ENCODE data around the gene TIAM2. TPM values are rescaled to one million over a fixed set of nuclear protein-coding genes. Genes with fewer than 3 reads are reported as not detected.

TIAM2 gene
- total RNA-seq, 1 donor from 2014 or later = 2.4 TPM

- no peak for FAIRE-seq
- Histone ChIP-seq H3K4me3 (ENCODE audit: low read depth, low read length) (no peak overlapping the region), H3K27me3 (ENCODE audit: control insufficient read depth, insufficient read depth, low read length) (no peaks in the 10 kb centered on the region), H3K36me3 (ENCODE audit: control insufficient read depth, insufficient read depth, low read length) (no peaks in the 10 kb centered on the region)
- no peak for DNase-seq (ENCODE audit: low read depth)
- TF ChIP-seq CTCF (IDR thresholded peaks at IDR 0.05; ENCODE audit: insufficient read depth, low read length, severe bottlenecking) = no peak
These were observed 249.3 kb downstream of the TIAM2 start for GRCh38 chr6:155244434-155244833.

GRCh38 chr6:155245193-155245592 is 250.1 kb downstream of the TIAM2 start:
- Histone ChIP-seq H3K27me3 (ENCODE audit: control insufficient read depth, insufficient read depth, low read length) (no peaks in the 10 kb centered on the region), H3K4me3 (ENCODE audit: low read depth, low read length) (no peak overlapping the region), H3K36me3 (ENCODE audit: control insufficient read depth, insufficient read depth, low read length) (no peaks in the 10 kb centered on the region)
- FAIRE-seq (no peak), DNase-seq (ENCODE audit: low read depth) (no peak)
- no peak for TF ChIP-seq CTCF (IDR thresholded peaks at IDR 0.05; ENCODE audit: insufficient read depth, low read length, severe bottlenecking)

- Histone ChIP-seq H3K36me3 (ENCODE audit: control insufficient read depth, insufficient read depth, low read length) (no peaks in the 10 kb centered on the region), H3K27me3 (ENCODE audit: control insufficient read depth, insufficient read depth, low read length) (no peaks in the 10 kb centered on the region), H3K4me3 (ENCODE audit: low read depth, low read length) (no peak overlapping the region)
- no peak for FAIRE-seq
- DNase-seq (ENCODE audit: low read depth) = no peak
- no peak for TF ChIP-seq CTCF (IDR thresholded peaks at IDR 0.05; ENCODE audit: insufficient read depth, low read length, severe bottlenecking)
These were observed 250.7 kb downstream of the TIAM2 start for GRCh38 chr6:155245831-155246230.

- TF ChIP-seq CTCF (IDR thresholded peaks at IDR 0.05; ENCODE audit: insufficient read depth, low read length, severe bottlenecking) = no peak
- H3K4me3 ChIP-seq (ENCODE audit: low read depth, low read length) = no peak overlapping the region
- DNase-seq (ENCODE audit: low read depth) (no peak), FAIRE-seq (no peak)
- no peaks in the 10 kb centered on the region for H3K27me3 ChIP-seq (ENCODE audit: control insufficient read depth, insufficient read depth, low read length)
- H3K36me3 ChIP-seq (ENCODE audit: control insufficient read depth, insufficient read depth, low read length) = no peaks in the 10 kb centered on the region
These were observed 251.7 kb downstream of the TIAM2 start for GRCh38 chr6:155246825-155247224.

GRCh38 chr6:155247618-155248007 is 252.5 kb downstream of the TIAM2 start:
- DNase-seq (ENCODE audit: low read depth) = peak; percentile 76
- no peak for FAIRE-seq
- Histone ChIP-seq H3K4me3 (ENCODE audit: low read depth, low read length) (peak overlapping the region; percentile 36), H3K36me3 (ENCODE audit: control insufficient read depth, insufficient read depth, low read length) (no peaks in the 10 kb centered on the region), H3K27me3 (ENCODE audit: control insufficient read depth, insufficient read depth, low read length) (no peaks in the 10 kb centered on the region)
- TF ChIP-seq CTCF (IDR thresholded peaks at IDR 0.05; ENCODE audit: insufficient read depth, low read length, severe bottlenecking) = no peak
